H9 (cell line): ENCODE results near the gene OSBPL2. TPM values are rescaled to one million over a fixed set of nuclear protein-coding genes. Genes with fewer than 3 reads are reported as not detected.

Experiments used
- DNase-seq: peaks from one replicate; pipeline ENCODE4 v3.0.0-alpha.2; 2017
- H2AFZ ChIP-seq: one replicate; pipeline ENCODE4 v1.6.1; 2013; ENCODE audit warnings: mild to moderate bottlenecking, low read length, control low read depth, moderate library complexity
- H2AK5ac ChIP-seq: 2 replicates; pipeline ENCODE4 v1.6.1; 2013; ENCODE audit warnings: low read length, control low read depth, mixed read lengths; ENCODE audit not compliant: insufficient read length
- H2BK120ac ChIP-seq: one replicate; pipeline ENCODE4 v1.6.1; 2013; ENCODE audit warnings: low read depth, mild to moderate bottlenecking, low read length, control low read depth, inconsistent platforms; ENCODE audit not compliant: poor library complexity, severe bottlenecking
- H2BK12ac ChIP-seq: 2 replicates; pipeline ENCODE4 v1.6.1; 2013; ENCODE audit warnings: low read length, control low read depth, mixed read lengths, low read depth; ENCODE audit not compliant: insufficient read length
- H2BK15ac ChIP-seq: 2 replicates; pipeline ENCODE4 v1.6.1; 2013; ENCODE audit warnings: low read depth, low read length, control low read depth
- H2BK20ac ChIP-seq: one replicate; pipeline ENCODE4 v1.6.1; 2013; ENCODE audit warnings: low read depth, mild to moderate bottlenecking, low read length, control low read depth, inconsistent platforms; ENCODE audit not compliant: poor library complexity, severe bottlenecking
- H2BK5ac ChIP-seq: 2 replicates; pipeline ENCODE4 v1.6.1; 2013; ENCODE audit warnings: low read length, control low read depth, mixed read lengths; ENCODE audit not compliant: insufficient read length
- H3K14ac ChIP-seq: 2 replicates; pipeline ENCODE4 v1.6.1; 2013; ENCODE audit warnings: low read length, control low read depth; ENCODE audit not compliant: insufficient read depth
- H3K18ac ChIP-seq: 2 replicates; pipeline ENCODE4 v1.6.1; 2013; ENCODE audit warnings: low read depth, mild to moderate bottlenecking, mixed read lengths, low read length, control low read depth; ENCODE audit not compliant: insufficient read length
- H3K23ac ChIP-seq: 2 replicates; pipeline ENCODE4 v1.6.1; 2013; ENCODE audit warnings: low read length, control low read depth, mixed read lengths, low read depth; ENCODE audit not compliant: insufficient read length
- H3K23me2 ChIP-seq: 2 replicates; pipeline ENCODE4 v1.6.1; 2013; ENCODE audit warnings: low read depth, mild to moderate bottlenecking, mixed read lengths, low read length, control low read depth; ENCODE audit not compliant: insufficient read length, poor library complexity, severe bottlenecking
- H3K27ac ChIP-seq: 2 replicates; pipeline ENCODE4 v1.5.1; 2013; ENCODE audit warnings: low read length, control low read depth, mixed read lengths, low read depth; ENCODE audit not compliant: insufficient read length
- H3K27me3 ChIP-seq: 2 replicates; pipeline ENCODE4 v1.6.1; 2013; ENCODE audit warnings: low read length, control low read depth, inconsistent platforms; ENCODE audit not compliant: insufficient read depth
- H3K4ac ChIP-seq: 2 replicates; pipeline ENCODE4 v1.6.1; 2013; ENCODE audit warnings: low read depth, mild to moderate bottlenecking, control low read depth, inconsistent platforms, low read length, moderate library complexity
- H3K4me1 ChIP-seq: 2 replicates; pipeline ENCODE4 v1.6.1; 2013; ENCODE audit warnings: low read length, control low read depth, inconsistent platforms; ENCODE audit not compliant: insufficient read depth
- H3K4me2 ChIP-seq: 2 replicates; pipeline ENCODE4 v1.6.1; 2013; ENCODE audit warnings: low read length, control low read depth, mixed read lengths; ENCODE audit not compliant: insufficient read length, insufficient read depth
- H3K56ac ChIP-seq: 2 replicates; pipeline ENCODE4 v1.6.1; 2013; ENCODE audit warnings: low read depth, mild to moderate bottlenecking, mixed read lengths, low read length, control low read depth; ENCODE audit not compliant: insufficient read length
- H3K79me1 ChIP-seq: 2 replicates; pipeline ENCODE4 v1.6.1; 2013; ENCODE audit warnings: low read depth, mild to moderate bottlenecking, moderate library complexity, low read length, control low read depth, inconsistent platforms; ENCODE audit not compliant: insufficient read depth, poor library complexity, severe bottlenecking
- H3K79me2 ChIP-seq: 2 replicates; pipeline ENCODE4 v1.6.1; 2013; ENCODE audit warnings: low read length, control low read depth, inconsistent platforms; ENCODE audit not compliant: insufficient read depth
- H3K9ac ChIP-seq: 2 replicates; pipeline ENCODE4 v1.6.1; 2013; ENCODE audit warnings: low read length, control low read depth, mixed read lengths; ENCODE audit not compliant: insufficient read length; ENCODE audit errors: extremely low read depth
- H3K9me3 ChIP-seq: one replicate; pipeline ENCODE4 v1.6.1; 2013; ENCODE audit warnings: low read depth, low read length, inconsistent platforms; ENCODE audit not compliant: control insufficient read depth
- H3T11ph ChIP-seq: one replicate; pipeline ENCODE4 v1.6.1; 2013; ENCODE audit warnings: mild to moderate bottlenecking, low read length, control low read depth, inconsistent platforms
- H4K20me1 ChIP-seq: one replicate; pipeline ENCODE4 v1.6.1; 2013; ENCODE audit not compliant: control insufficient read depth, insufficient read length, insufficient read depth
- H4K5ac ChIP-seq: 2 replicates; pipeline ENCODE4 v1.6.1; 2013; ENCODE audit warnings: low read depth, mild to moderate bottlenecking, mixed read lengths, low read length, control low read depth; ENCODE audit not compliant: insufficient read length
- H4K8ac ChIP-seq: replicated peaks from 2 replicates; pipeline ENCODE4 v1.6.1; 2013; ENCODE audit warnings: low read length, control low read depth, mixed read lengths, low read depth; ENCODE audit not compliant: insufficient read length
- H4K91ac ChIP-seq: 2 replicates; pipeline ENCODE4 v1.6.1; 2013; ENCODE audit warnings: low read depth, mild to moderate bottlenecking, moderate library complexity, mixed read lengths, low read length, control low read depth; ENCODE audit not compliant: insufficient read length
- H3K27ac Mint-ChIP-seq, 3 experiments: 2 replicates in 2 of 3; 3 replicates in 1 of 3; pipeline ENCODE4 v1.8.0; 2020 to 2021; ENCODE audit warnings: mixed read lengths in 3 of 3, mild to moderate bottlenecking in 1 of 3, moderate library complexity in 1 of 3
- H3K27me3 Mint-ChIP-seq: 2 replicates; pipeline ENCODE4 v1.8.0; 2021; ENCODE audit warnings: low read depth, mild to moderate bottlenecking, moderate library complexity, mixed read lengths
- H3K36me3 Mint-ChIP-seq, 3 experiments: 2 replicates in 2 of 3; 3 replicates in 1 of 3; pipeline ENCODE4 v1.8.0; 2020 to 2021; ENCODE audit warnings: low read depth in 3 of 3, mixed read lengths in 3 of 3; ENCODE audit not compliant: insufficient read depth in 1 of 3
- H3K4me1 Mint-ChIP-seq, 2 experiments: 2 replicates each; pipeline ENCODE4 v1.8.0; 2020; ENCODE audit warnings: mixed read lengths in 2 of 2
- H3K4me3 Mint-ChIP-seq, 2 experiments: 2 replicates in 1 of 2; 3 replicates in 1 of 2; pipeline ENCODE4 v1.8.0; 2020 to 2021; ENCODE audit warnings: mild to moderate bottlenecking in 2 of 2, mixed read lengths in 2 of 2, moderate library complexity in 1 of 2
- H3K9me3 Mint-ChIP-seq, 2 experiments: 2 replicates in 1 of 2; 3 replicates in 1 of 2; pipeline ENCODE4 v1.8.0; 2020; ENCODE audit warnings: mild to moderate bottlenecking in 2 of 2, mixed read lengths in 2 of 2, moderate library complexity in 1 of 2
- CTCF ChIP-seq: fragments of 200-600 bp; sonication (generic); conservative IDR thresholded peaks from 3 replicates; pipeline ENCODE4 v1.8.0; 2021; ENCODE audit warnings: antibody characterized with exemption, mild to moderate bottlenecking
- WGBS: extraction: QIAGEN DNeasy Blood & Tissue Kit; methylation state at CpG from one replicate; pipeline ENCODE4 v1.1.7; 2013; ENCODE audit warnings: missing lambda C conversion rate, low lambda C conversion rate, mixed read lengths; ENCODE audit not compliant: insufficient read length; ENCODE audit errors: extremely low coverage; 5-methylcytosine and 5-hydroxymethylcytosine counted together
- total RNA-seq: library from RNA; stranded (reverse); gene quantifications from 2 replicates; pipeline ENCODE4 v1.2.1, GENCODE V29; 2021

OSBPL2 gene
- total RNA-seq, 1 experiment from 2014 or later: 47.3 TPM

- Histone ChIP-seq H3K79me2 (no peaks in the 10 kb centered on the region), H4K5ac (no peak overlapping the region), H2BK12ac (no peak overlapping the region), H3T11ph (no peak overlapping the region), H3K27ac (no peak overlapping the region), H3K4me2 (no peak overlapping the region), H4K20me1 (no peaks in the 10 kb centered on the region), H4K8ac (no peak overlapping the region), H3K14ac (no peak overlapping the region), H2AK5ac (no peak overlapping the region), H4K91ac (no peak overlapping the region), H3K27me3 (no peaks in the 10 kb centered on the region), H2BK5ac (no peak overlapping the region), H3K56ac (no peak overlapping the region), H2BK15ac (no peak overlapping the region), H3K4me1 (no peaks in the 10 kb centered on the region), H3K18ac (no peak overlapping the region), H3K9ac (no peak overlapping the region), H3K79me1 (no peaks in the 10 kb centered on the region), H3K9me3 (no peaks in the 10 kb centered on the region), H2AFZ (no peak overlapping the region), H3K23ac (no peak overlapping the region), H3K4ac (no peak overlapping the region), H3K23me2 (no peaks in the 10 kb centered on the region), H2BK20ac (no peak overlapping the region), H2BK120ac (no peak overlapping the region)
- Mint-ChIP-seq H3K4me1 (no peaks in the 10 kb centered on the region), H3K36me3 (peaks cover 10 to 70% (median 65%) of the 10 kb centered on the region in 3 experiments; a peak in 6 of 7 replicates), H3K9me3 (no peaks in the 10 kb centered on the region), H3K27ac (peak overlapping the region in 1 of 3 experiments; percentile 52; a peak in 1 of 7 replicates), H3K4me3 (no peak overlapping the region), H3K27me3 (no peaks in the 10 kb centered on the region)
- no peak for TF ChIP-seq CTCF
- no peak for DNase-seq
- no CpG with 5 or more reads among the region's 4 CpGs for WGBS
Measured at GRCh38 chr20:62280303-62280702, 42.0 kb downstream of the OSBPL2 start.
